ENCODE measurements around the gene DAGLA. TPM values are rescaled to one million over a fixed set of nuclear protein-coding genes. Genes with fewer than 3 reads are reported as not detected.

The DAGLA gene
- total RNA-seq, 4 donors from 2014 or later: 1.5 to 4.9 (median 3.8) TPM

- H3K9me3 ChIP-seq: no peaks in the 10 kb centered on the region
- peaks cover 0 to 57% (median 41%) of the 10 kb centered on the region in 4 donors for H3K4me1 ChIP-seq
- no peak for DNase-seq (ENCODE audit: extremely low spot score)
- WGBS: 81% methylated on average over 8 of the region's 8 CpGs
- intact Hi-C loops (cut with DNase I): no loop called here
- peak overlapping the region in 2 of 4 donors; percentile 44 to 59 for H3K27ac ChIP-seq (replicated peaks in 1 of 4)
- no peak overlapping the region for H3K4me3 ChIP-seq
- H3K36me3 ChIP-seq: peaks cover 0 to 56% (median 22%) of the 10 kb centered on the region in 4 donors
- H3K27me3 ChIP-seq: no peaks in the 10 kb centered on the region
- TF ChIP-seq POLR2AphosphoS5 (IDR thresholded peaks at IDR 0.05): no peak
These were observed 48.7 kb downstream of the DAGLA start for GRCh38 chr11:61728940-61729219.

- intact Hi-C loops (cut with DNase I): loop anchor here (10.0 kb wide), 1 partner anchor 146 kb away; the partner anchor contains the start of gene SYT7
- peak overlapping the region in 3 of 4 donors; percentile 30 to 59 (median 45) for H3K27ac ChIP-seq (replicated peaks in 1 of 4)
These were observed 50.2 kb downstream of the DAGLA start for GRCh38 chr11:61730240-61730994.

GRCh38 chr11:61731211-61731951, 51.2 kb downstream of the DAGLA start:
- peaks cover 0 to 57% (median 34%) of the 10 kb centered on the region in 4 donors for H3K4me1 ChIP-seq
- H3K4me3 ChIP-seq: no peak overlapping the region
- no peaks in the 10 kb centered on the region for H3K9me3 ChIP-seq
- intact Hi-C loops (cut with DNase I): loop anchor here (10.0 kb wide), 1 partner anchor 147 kb away; the partner anchor contains the start of gene SYT7
- no peak for TF ChIP-seq CTCF (IDR thresholded peaks at IDR 0.05)
- no peak for TF ChIP-seq EP300 (IDR thresholded peaks at IDR 0.05)
- no peak for TF ChIP-seq POLR2AphosphoS5 (IDR thresholded peaks at IDR 0.05)
- TF ChIP-seq POLR2A (IDR thresholded peaks at IDR 0.05; ENCODE audit: low read depth): no peak
- peak overlapping the region in 2 of 4 donors; percentile 52 to 65 for H3K27ac ChIP-seq (replicated peaks in 1 of 4)
- DNase-seq (ENCODE audit: extremely low spot score): no peak
- no peaks in the 10 kb centered on the region for H3K27me3 ChIP-seq
- H3K36me3 ChIP-seq: peaks cover 10 to 50% (median 27%) of the 10 kb centered on the region in 4 donors
- WGBS: 87% methylated on average over 19 of the region's 19 CpGs

More at GRCh38 chr11:61730240-61730994, 50.2 kb downstream of the DAGLA start:
- no peak for DNase-seq (ENCODE audit: extremely low spot score)
- no peaks in the 10 kb centered on the region for H3K27me3 ChIP-seq
- 85% methylated on average over 13 of the region's 13 CpGs for WGBS
- TF ChIP-seq CTCF (IDR thresholded peaks at IDR 0.05) (no peak), EP300 (IDR thresholded peaks at IDR 0.05) (no peak), POLR2A (IDR thresholded peaks at IDR 0.05; ENCODE audit: low read depth) (no peak), POLR2AphosphoS5 (IDR thresholded peaks at IDR 0.05) (no peak)
- H3K4me1 ChIP-seq: peaks cover 0 to 57% (median 38%) of the 10 kb centered on the region in 4 donors
- no peaks in the 10 kb centered on the region for H3K9me3 ChIP-seq
- peaks cover 7 to 50% (median 22%) of the 10 kb centered on the region in 4 donors for H3K36me3 ChIP-seq
- H3K4me3 ChIP-seq: no peak overlapping the region

- intact Hi-C loops (cut with DNase I): loop anchor here (10.0 kb wide), 1 partner anchor 147 kb away; the partner anchor contains the start of gene SYT7
- Histone ChIP-seq H3K27ac (replicated peaks in 1 of 4) (peak overlapping the region in 3 of 4 donors; percentile 52 to 65 (median 60)), H3K9me3 (no peaks in the 10 kb centered on the region), H3K36me3 (peaks cover 10 to 50% (median 30%) of the 10 kb centered on the region in 4 donors), H3K4me3 (no peak overlapping the region), H3K27me3 (no peaks in the 10 kb centered on the region), H3K4me1 (peaks cover 0 to 57% (median 34%) of the 10 kb centered on the region in 4 donors)
- no peak for DNase-seq (ENCODE audit: extremely low spot score)
- no peak for TF ChIP-seq POLR2AphosphoS5 (IDR thresholded peaks at IDR 0.05)
- TF ChIP-seq POLR2A (IDR thresholded peaks at IDR 0.05; ENCODE audit: low read depth): no peak
- no peak for TF ChIP-seq CTCF (IDR thresholded peaks at IDR 0.05)
- no peak for TF ChIP-seq EP300 (IDR thresholded peaks at IDR 0.05)
- 72% methylated on average over 5 of the region's 8 CpGs for WGBS
These were observed 51.9 kb downstream of the DAGLA start for GRCh38 chr11:61731952-61732675.
